D721Med (cell line): ENCODE data around the gene GALNT17.

Experiments
- DNase-seq: peaks from one replicate; pipeline ENCODE4 v3.0.0; 2011; ENCODE audit warnings: low spot score; ENCODE audit not compliant: insufficient read length
- FAIRE-seq: peaks from 2 replicates; lab custom pipeline; 2011; peaks lifted over from hg19 to GRCh38; lab: Jason Lieb, UNC
- TF ChIP-seq, protein P1 (sequence below): IDR thresholded peaks from 2 replicates; pipeline ENCODE4 v1.5.1; 2012; ENCODE audit warnings: mild to moderate bottlenecking, control low read depth; ENCODE audit not compliant: insufficient read depth; ENCODE audit errors: missing control alignments

Gene GALNT17

DNA sequence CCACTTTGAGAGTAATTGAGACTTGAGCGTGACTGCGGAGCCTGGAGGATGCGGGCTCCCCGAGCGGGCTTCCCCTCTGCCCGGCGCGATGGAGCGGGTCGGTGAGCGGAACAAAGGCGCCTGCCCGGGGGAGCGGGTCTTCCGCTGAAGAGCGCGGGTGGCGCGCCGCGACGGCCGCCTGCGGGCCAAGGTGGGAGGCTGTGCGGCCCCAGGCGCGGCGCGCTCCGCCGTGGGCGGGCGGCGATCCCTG lies at the start of gene GALNT17:
TSS of gene GALNT17 (plus strand) at position 18 of the 250 bp plus-strand sequence.
- TF ChIP-seq, protein P1, sequence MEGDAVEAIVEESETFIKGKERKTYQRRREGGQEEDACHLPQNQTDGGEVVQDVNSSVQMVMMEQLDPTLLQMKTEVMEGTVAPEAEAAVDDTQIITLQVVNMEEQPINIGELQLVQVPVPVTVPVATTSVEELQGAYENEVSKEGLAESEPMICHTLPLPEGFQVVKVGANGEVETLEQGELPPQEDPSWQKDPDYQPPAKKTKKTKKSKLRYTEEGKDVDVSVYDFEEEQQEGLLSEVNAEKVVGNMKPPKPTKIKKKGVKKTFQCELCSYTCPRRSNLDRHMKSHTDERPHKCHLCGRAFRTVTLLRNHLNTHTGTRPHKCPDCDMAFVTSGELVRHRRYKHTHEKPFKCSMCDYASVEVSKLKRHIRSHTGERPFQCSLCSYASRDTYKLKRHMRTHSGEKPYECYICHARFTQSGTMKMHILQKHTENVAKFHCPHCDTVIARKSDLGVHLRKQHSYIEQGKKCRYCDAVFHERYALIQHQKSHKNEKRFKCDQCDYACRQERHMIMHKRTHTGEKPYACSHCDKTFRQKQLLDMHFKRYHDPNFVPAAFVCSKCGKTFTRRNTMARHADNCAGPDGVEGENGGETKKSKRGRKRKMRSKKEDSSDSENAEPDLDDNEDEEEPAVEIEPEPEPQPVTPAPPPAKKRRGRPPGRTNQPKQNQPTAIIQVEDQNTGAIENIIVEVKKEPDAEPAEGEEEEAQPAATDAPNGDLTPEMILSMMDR: no peak
- FAIRE-seq (no peak), DNase-seq (no peak)

DNA sequence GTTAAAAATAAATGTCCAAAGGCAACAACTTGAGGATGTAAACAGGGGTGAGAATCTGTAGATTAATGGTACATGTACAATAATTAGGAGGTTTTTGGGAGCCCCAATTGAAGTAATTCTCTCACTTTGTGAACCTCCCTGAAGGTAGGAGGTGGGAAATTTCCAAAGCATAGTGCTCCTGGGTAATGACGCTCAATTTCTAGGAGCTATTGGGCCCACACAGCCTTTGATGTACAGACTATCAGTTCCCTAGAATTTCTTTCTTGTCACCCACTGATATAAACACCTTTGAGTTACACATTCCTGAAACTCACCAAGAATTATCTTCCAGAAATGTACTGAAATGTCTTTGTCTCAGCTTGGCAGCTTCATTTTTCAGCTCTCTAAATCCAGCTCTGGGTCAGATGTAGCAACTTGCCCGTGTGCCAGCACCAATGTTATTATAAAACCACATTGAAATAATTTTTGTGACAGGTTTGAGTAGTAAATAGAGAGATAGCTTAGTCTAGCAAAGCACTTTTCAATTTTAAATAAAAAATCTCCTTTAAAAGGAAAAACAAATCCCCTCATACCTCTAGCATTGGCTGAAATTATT lies 36.6 kb upstream of the GALNT17 start:
- FAIRE-seq (no peak), DNase-seq (no peak)
- TF ChIP-seq, protein P1: no peak

DNA sequence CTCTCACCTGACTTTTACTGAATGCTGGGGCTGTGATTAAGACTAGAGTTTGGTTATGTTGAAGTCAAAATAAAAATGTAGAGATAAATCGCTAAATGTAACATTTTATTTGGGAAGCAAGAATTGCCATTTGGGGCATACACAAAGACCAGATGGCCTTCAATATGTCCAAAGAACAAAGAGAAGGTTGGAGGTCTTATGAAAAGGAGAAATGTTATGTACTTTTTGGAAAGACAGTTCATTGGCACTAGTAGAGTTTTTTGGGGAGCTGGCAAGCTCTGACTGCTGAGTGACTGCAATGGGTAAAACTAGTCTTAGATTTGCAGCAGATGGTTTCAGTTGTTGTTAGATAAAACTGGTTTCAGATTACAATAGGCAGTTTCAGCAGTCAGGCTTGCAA lies 35.6 kb upstream of the GALNT17 start:
- no peak for FAIRE-seq
- TF ChIP-seq, protein P1: no peak
- DNase-seq: no peak

DNA sequence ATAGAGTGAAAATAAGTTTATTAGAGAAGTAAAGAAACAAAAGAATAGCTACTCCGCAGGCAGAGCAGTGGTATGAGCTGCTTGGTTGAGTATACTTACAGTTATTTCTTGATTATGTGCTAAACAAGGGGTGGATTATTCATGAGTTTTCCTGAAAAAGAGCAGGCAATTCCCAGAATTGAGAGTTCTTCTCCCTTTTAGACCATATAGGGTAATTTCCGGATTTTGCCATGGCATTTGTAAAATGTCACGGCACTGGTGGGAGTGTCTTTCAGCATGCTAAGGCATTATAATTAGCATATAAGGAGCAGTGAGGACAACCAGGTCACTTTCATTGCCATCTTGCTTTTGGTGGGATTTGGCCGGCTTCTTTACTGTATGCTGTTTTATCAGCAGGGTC lies 25.7 kb upstream of the GALNT17 start:
- DNase-seq (no peak), FAIRE-seq (no peak)
- TF ChIP-seq, protein P1: no peak

DNA sequence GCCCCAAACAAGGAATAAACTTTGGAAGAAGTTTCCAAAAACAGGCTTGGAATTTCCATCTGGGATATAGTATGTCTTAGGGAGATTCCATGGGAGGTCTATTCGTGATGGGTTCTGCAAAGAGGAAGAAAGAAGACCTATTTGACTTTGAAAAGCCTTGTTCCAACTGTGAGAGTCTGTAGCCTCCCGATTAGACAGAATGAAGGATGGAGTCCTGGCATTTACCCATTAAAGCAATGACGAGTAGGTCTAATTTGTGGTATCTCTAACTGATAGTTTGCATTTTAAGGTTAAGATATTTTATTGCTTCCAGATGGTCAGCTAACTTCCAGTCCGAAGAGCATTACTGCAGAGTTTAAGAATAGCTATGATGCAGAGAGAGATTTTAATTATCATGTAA lies 19.5 kb upstream of the GALNT17 start:
- DNase-seq (no peak), FAIRE-seq (no peak)
- TF ChIP-seq, protein P1: no peak

DNA sequence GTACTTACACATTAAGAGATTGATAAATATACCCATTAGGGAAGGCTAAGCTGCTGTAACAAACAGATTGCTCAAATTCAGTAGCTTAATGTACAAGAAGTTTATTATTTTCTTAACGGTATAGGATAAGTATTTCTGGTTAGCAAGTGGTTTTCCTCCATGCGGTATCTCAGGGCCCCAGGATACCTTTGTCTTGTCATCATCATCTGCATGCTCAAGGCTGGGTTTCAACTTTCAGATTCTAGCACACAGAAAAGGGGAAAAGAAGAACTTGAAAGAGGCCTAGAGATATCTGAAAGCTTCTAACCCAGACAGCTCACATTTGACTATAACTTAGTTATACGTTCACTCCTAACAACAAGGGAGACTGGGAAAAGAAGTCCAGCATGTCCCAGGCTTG lies 11.8 kb upstream of the GALNT17 start:
- TF ChIP-seq, protein P1: no peak
- FAIRE-seq: no peak
- no peak for DNase-seq

DNA sequence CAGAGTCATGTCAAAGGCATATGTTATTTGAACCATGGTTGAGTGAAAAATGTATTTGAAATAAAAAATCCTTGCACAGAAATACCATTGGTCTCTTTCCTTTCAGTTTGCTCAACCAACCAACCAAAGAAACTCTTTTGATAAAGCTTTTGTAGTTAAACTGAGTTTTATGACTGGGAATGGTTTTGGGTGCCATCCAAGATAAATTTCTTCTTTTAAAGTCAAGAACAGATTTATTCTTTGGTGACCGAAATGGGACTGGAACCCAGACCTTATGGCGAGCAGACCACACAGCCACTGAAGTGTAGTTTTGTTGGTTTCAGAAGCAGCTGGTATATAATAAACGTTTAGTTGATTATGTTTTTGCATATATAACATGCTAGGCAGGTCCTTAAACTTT lies 2.8 kb upstream of the GALNT17 start:
- FAIRE-seq: no peak
- TF ChIP-seq, protein P1: no peak

More for the DNA sequence above, 2.8 kb upstream of the GALNT17 start:
- DNase-seq: no peak
